Measurements from ENCODE around the gene CACNB4. TPM values are rescaled to one million over a fixed set of nuclear protein-coding genes. Genes with fewer than 3 reads are reported as not detected.
"Not testable (repeated sequence)": the region's sequence is repeated elsewhere in the genome, so short reads cannot be mapped to it uniquely, and the experiment has no call there.

The CACNB4 gene
- total RNA-seq, 1 donor from 2014 or later = 17.3 TPM

- TF ChIP-seq CTCF (IDR thresholded peaks at IDR 0.05) = no peak
- no peaks in the 10 kb centered on the region for H3K27me3 ChIP-seq (ENCODE audit: low read depth)
- no peak for ATAC-seq
- no peaks in the 10 kb centered on the region for H3K9me3 ChIP-seq
- H3K4me3 ChIP-seq = no peak overlapping the region
- DNase-seq = no peak
- H3K27ac ChIP-seq = no peak overlapping the region
- intact Hi-C loops (cut with DNase I) = no loop called here
- no peaks in the 10 kb centered on the region for H3K36me3 ChIP-seq
- H3K4me1 ChIP-seq = peaks cover 5% of the 10 kb centered on the region
These were observed 70.5 kb downstream of the CACNB4 start for GRCh38 chr2:152028182-152028862.

- peak; percentile 90 for DNase-seq
- peak; percentile 96 to 97 for ATAC-seq
- H3K27me3 ChIP-seq (ENCODE audit: low read depth) = no peaks in the 10 kb centered on the region
- H3K36me3 ChIP-seq = no peaks in the 10 kb centered on the region
- no peaks in the 10 kb centered on the region for H3K4me1 ChIP-seq
- TF ChIP-seq CTCF (IDR thresholded peaks at IDR 0.05) = peak; percentile 94
- H3K9me3 ChIP-seq = no peaks in the 10 kb centered on the region
- intact Hi-C loops (cut with DNase I) = no loop called here
- no peak overlapping the region for H3K27ac ChIP-seq
- H3K4me3 ChIP-seq = peak overlapping the region; percentile 35
These were observed 73.1 kb downstream of the CACNB4 start for GRCh38 chr2:152025678-152026287.

- Histone ChIP-seq H3K27me3 (ENCODE audit: low read depth) (no peaks in the 10 kb centered on the region), H3K9me3 (no peaks in the 10 kb centered on the region), H3K4me1 (no peaks in the 10 kb centered on the region), H3K27ac (no peak overlapping the region), H3K36me3 (no peaks in the 10 kb centered on the region), H3K4me3 (no peak overlapping the region)
- ATAC-seq = no peak
- intact Hi-C loops (cut with DNase I) = no loop called here
- no peak for DNase-seq
- no peak for TF ChIP-seq CTCF (IDR thresholded peaks at IDR 0.05)
These were observed 74.4 kb downstream of the CACNB4 start for GRCh38 chr2:152024477-152024876.

GRCh38 chr2:152022090-152022489 is 76.8 kb downstream of the CACNB4 start:
- Histone ChIP-seq H3K27me3 (ENCODE audit: low read depth) (no peaks in the 10 kb centered on the region), H3K36me3 (no peaks in the 10 kb centered on the region), H3K27ac (no peak overlapping the region), H3K4me1 (no peaks in the 10 kb centered on the region), H3K9me3 (no peaks in the 10 kb centered on the region), H3K4me3 (no peak overlapping the region)
- no peak for TF ChIP-seq CTCF (IDR thresholded peaks at IDR 0.05)
- intact Hi-C loops (cut with DNase I) = no loop called here
- DNase-seq = no peak
- no peak for ATAC-seq

DNA sequence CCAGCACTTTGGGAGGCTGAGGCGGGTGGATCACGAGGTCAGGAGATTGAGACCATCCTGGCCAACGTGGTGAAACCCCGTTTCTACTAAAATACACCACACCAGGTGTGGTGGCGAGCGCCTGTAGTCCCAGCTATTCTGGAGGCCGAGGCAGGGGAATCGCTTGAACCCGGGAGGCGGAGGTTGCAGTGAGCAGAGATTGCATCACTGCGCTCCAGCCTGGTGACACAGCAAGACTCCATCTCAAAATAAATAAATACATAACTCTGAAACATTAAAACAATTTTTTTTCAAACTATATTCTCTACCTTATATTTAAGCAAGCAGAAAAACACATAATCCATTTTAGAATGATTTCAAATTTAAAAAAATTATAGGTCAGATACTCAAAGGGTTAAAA is 77.8 kb downstream of the CACNB4 start:
- H3K4me3 ChIP-seq; H3K9me3 ChIP-seq; H3K4me1 ChIP-seq; DNase-seq; ATAC-seq; H3K36me3 ChIP-seq; H3K27me3 ChIP-seq (ENCODE audit: low read depth); H3K27ac ChIP-seq; intact Hi-C loops (cut with DNase I): not testable (repeated sequence)

DNA sequence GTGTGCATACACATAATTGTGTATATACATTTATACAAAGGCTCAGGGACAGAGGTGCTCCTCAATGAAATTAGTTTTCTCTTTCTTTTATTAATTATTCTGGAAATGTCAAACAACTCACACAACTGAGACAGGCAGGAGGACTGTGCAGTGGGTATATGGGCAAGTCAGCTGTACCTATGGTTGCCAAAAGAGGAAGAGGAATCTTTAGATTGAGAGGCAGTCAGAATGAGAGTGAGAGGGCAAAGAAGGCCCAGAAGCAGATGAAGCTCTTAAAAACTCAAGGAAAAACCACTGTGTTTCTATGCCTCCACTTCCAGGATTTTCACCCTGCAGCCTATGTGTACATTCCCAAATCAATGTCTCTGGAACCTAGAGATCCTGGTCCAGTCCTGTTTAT is 79.1 kb downstream of the CACNB4 start:
- ATAC-seq (no peak), DNase-seq (no peak)
- Histone ChIP-seq H3K27ac (no peak overlapping the region), H3K9me3 (no peaks in the 10 kb centered on the region), H3K4me3 (no peak overlapping the region), H3K36me3 (no peaks in the 10 kb centered on the region), H3K4me1 (no peaks in the 10 kb centered on the region), H3K27me3 (ENCODE audit: low read depth) (no peaks in the 10 kb centered on the region)
- intact Hi-C loops (cut with DNase I) = no loop called here
- TF ChIP-seq CTCF (IDR thresholded peaks at IDR 0.05) = no peak
